DOHH2 (cell line): ENCODE measurements around the gene CDS1.

ENCODE experiments used
- H3F3A ChIP-seq: fragments of 200-600 bp; sonication (generic), shearing (Covaris generic); 2 replicates; pipeline ENCODE4 v1.6.0; 2016; ENCODE audit warnings: antibody characterized with exemption, mild to moderate bottlenecking; ENCODE audit not compliant: control insufficient read depth, insufficient read depth
- H3K27ac ChIP-seq: fragments of 200-600 bp; sonication (generic); 2 replicates; pipeline ENCODE4 v1.5.1; 2014; ENCODE audit warnings: low read depth, mild to moderate bottlenecking, low read length, moderate library complexity
- H3K27me3 ChIP-seq: fragments of 200-600 bp; sonication (generic); 2 replicates; pipeline ENCODE4 v1.6.1; 2014; ENCODE audit warnings: mild to moderate bottlenecking, low read length, mixed read lengths; ENCODE audit not compliant: control insufficient read depth
- H3K36me3 ChIP-seq: fragments of 200-600 bp; sonication (generic); 2 replicates; pipeline ENCODE4 v1.6.1; 2014; ENCODE audit warnings: mild to moderate bottlenecking, low read length, moderate library complexity, mixed read lengths; ENCODE audit not compliant: control insufficient read depth
- H3K4me1 ChIP-seq: fragments of 200-600 bp; sonication (generic); 2 replicates; pipeline ENCODE4 v1.6.1; 2014; ENCODE audit warnings: mild to moderate bottlenecking, low read length, mixed read lengths; ENCODE audit not compliant: control insufficient read depth
- H3K4me2 ChIP-seq: fragments of 200-600 bp; sonication (generic); 2 replicates; pipeline ENCODE4 v1.6.0; 2014; ENCODE audit warnings: mild to moderate bottlenecking, low read length, moderate library complexity
- H3K4me3 ChIP-seq: fragments of 200-600 bp; sonication (generic); 2 replicates; pipeline ENCODE4 v1.5.1; 2014; ENCODE audit warnings: mild to moderate bottlenecking, low read length, mixed read lengths
- H3K79me2 ChIP-seq: fragments of 200-600 bp; sonication (generic); 2 replicates; pipeline ENCODE4 v1.6.1; 2014; ENCODE audit warnings: mild to moderate bottlenecking, low read length, mixed read lengths; ENCODE audit not compliant: control insufficient read depth
- H3K9me2 ChIP-seq: fragments of 200-600 bp; sonication (generic); replicated peaks from 2 replicates; pipeline ENCODE4 v1.6.1; 2014; ENCODE audit warnings: mild to moderate bottlenecking, low read length, mixed read lengths; ENCODE audit not compliant: control insufficient read depth
- H3K9me3 ChIP-seq: fragments of 200-600 bp; sonication (generic); 2 replicates; pipeline ENCODE4 v1.6.1; 2014; ENCODE audit warnings: antibody characterized with exemption, low read length, mixed read lengths; ENCODE audit not compliant: control insufficient read depth, insufficient read depth
- H4K20me1 ChIP-seq: fragments of 200-600 bp; sonication (generic); 2 replicates; pipeline ENCODE4 v1.6.0; 2014; ENCODE audit warnings: low read depth, mild to moderate bottlenecking, antibody characterized with exemption, low read length, moderate library complexity; ENCODE audit not compliant: control insufficient read depth, insufficient read depth
- CTCF ChIP-seq: fragments of 200-600 bp; sonication (generic); IDR thresholded peaks from one replicate; pipeline ENCODE4 v1.5.1; 2014; ENCODE audit warnings: antibody characterized with exemption, mild to moderate bottlenecking, low read depth, low read length; ENCODE audit not compliant: poor library complexity, severe bottlenecking
- EZH2phosphoT487 ChIP-seq: fragments of 200-600 bp; sonication (generic); IDR thresholded peaks from 2 replicates; pipeline ENCODE4 v1.6.1; 2017; ENCODE audit warnings: borderline replicate concordance, mild to moderate bottlenecking, antibody characterized with exemption, low read length, moderate library complexity, mixed read lengths

Gene CDS1

GRCh38 chr4:84651499-84651898 lies 68.6 kb downstream of the CDS1 start:
- Histone ChIP-seq H3K4me2 (no peak overlapping the region), H3K27me3 (no peaks in the 10 kb centered on the region), H3K9me2 (no peaks in the 10 kb centered on the region), H3F3A (no peaks in the 10 kb centered on the region), H3K27ac (no peak overlapping the region), H3K9me3 (no peaks in the 10 kb centered on the region), H3K4me3 (no peak overlapping the region), H3K4me1 (no peaks in the 10 kb centered on the region), H4K20me1 (no peaks in the 10 kb centered on the region), H3K79me2 (no peaks in the 10 kb centered on the region), H3K36me3 (no peaks in the 10 kb centered on the region)
- no peak for TF ChIP-seq EZH2phosphoT487
- TF ChIP-seq CTCF: no peak

- no peaks in the 10 kb centered on the region for H3F3A ChIP-seq
- no peaks in the 10 kb centered on the region for H3K79me2 ChIP-seq
- H3K4me2 ChIP-seq: no peak overlapping the region
- no peaks in the 10 kb centered on the region for H3K4me1 ChIP-seq
- no peak overlapping the region for H3K4me3 ChIP-seq
- H3K9me3 ChIP-seq: no peaks in the 10 kb centered on the region
- H3K27ac ChIP-seq: no peak overlapping the region
- no peaks in the 10 kb centered on the region for H3K36me3 ChIP-seq
- no peak for TF ChIP-seq EZH2phosphoT487
- no peak for TF ChIP-seq CTCF
- H4K20me1 ChIP-seq: no peaks in the 10 kb centered on the region
- no peaks in the 10 kb centered on the region for H3K9me2 ChIP-seq
- no peaks in the 10 kb centered on the region for H3K27me3 ChIP-seq
Observed at GRCh38 chr4:84652478-84652877, 69.6 kb downstream of the CDS1 start.

- Histone ChIP-seq H3F3A (no peaks in the 10 kb centered on the region), H3K27ac (no peak overlapping the region), H3K36me3 (no peaks in the 10 kb centered on the region), H3K4me3 (no peak overlapping the region), H3K9me3 (no peaks in the 10 kb centered on the region), H3K9me2 (no peaks in the 10 kb centered on the region), H3K4me2 (no peak overlapping the region), H3K4me1 (no peaks in the 10 kb centered on the region), H4K20me1 (no peaks in the 10 kb centered on the region), H3K27me3 (no peaks in the 10 kb centered on the region), H3K79me2 (no peaks in the 10 kb centered on the region)
- no peak for TF ChIP-seq EZH2phosphoT487
- no peak for TF ChIP-seq CTCF
Observed at GRCh38 chr4:84660606-84661005, 77.7 kb downstream of the CDS1 start.
